ENCODE data around the gene TCF12. TPM values are rescaled to one million over a fixed set of nuclear protein-coding genes. Genes with fewer than 3 reads are reported as not detected.
A peak's percentile ranks its signal among the peaks of the same experiment; 100 is the strongest.

The TCF12 gene
- total RNA-seq, 1 donor from 2014 or later = 138 TPM

DNA sequence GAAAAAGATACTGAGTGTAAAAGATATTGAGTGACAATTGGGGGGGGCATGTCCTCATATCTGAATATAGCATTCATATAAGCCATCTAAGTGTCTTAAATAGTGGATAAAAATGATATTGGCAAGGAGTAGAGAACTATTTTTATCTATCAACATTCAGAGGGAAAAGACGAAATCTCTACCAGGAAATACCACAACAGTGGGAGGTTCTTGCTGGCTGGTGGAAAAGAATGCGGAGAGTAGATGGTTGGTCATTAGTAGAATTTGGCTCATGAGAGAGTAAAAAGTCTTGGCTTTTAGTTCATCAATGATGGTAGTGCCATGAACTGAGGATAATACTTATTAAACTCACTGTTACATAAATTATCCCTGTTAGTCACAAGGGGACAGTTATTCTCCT is 4.8 kb upstream of the TCF12 start:
- TF ChIP-seq, protein P1, sequence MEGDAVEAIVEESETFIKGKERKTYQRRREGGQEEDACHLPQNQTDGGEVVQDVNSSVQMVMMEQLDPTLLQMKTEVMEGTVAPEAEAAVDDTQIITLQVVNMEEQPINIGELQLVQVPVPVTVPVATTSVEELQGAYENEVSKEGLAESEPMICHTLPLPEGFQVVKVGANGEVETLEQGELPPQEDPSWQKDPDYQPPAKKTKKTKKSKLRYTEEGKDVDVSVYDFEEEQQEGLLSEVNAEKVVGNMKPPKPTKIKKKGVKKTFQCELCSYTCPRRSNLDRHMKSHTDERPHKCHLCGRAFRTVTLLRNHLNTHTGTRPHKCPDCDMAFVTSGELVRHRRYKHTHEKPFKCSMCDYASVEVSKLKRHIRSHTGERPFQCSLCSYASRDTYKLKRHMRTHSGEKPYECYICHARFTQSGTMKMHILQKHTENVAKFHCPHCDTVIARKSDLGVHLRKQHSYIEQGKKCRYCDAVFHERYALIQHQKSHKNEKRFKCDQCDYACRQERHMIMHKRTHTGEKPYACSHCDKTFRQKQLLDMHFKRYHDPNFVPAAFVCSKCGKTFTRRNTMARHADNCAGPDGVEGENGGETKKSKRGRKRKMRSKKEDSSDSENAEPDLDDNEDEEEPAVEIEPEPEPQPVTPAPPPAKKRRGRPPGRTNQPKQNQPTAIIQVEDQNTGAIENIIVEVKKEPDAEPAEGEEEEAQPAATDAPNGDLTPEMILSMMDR (IDR thresholded peaks at IDR 0.05) = no peak
- TF ChIP-seq POLR2A (IDR thresholded peaks at IDR 0.05) (no peak), POLR2AphosphoS5 (IDR thresholded peaks at IDR 0.05; ENCODE audit: insufficient read depth in 1 of 2, low read depth in 1 of 2) (no peak)
- Histone ChIP-seq H3K4me3 (no peak overlapping the region), H3K4me1 (peaks cover 19% of the 10 kb centered on the region), H3K9me3 (no peaks in the 10 kb centered on the region), H3K36me3 (no peaks in the 10 kb centered on the region), H3K27ac (no peak overlapping the region), H3K27me3 (no peaks in the 10 kb centered on the region)
- intact Hi-C loops (cut with DNase I) = loop anchor here (10.0 kb wide), 1 partner anchor 221 kb away; no protein-coding TSS in a partner anchor
- no peak for DNase-seq (ENCODE audit: extremely low spot score in 2 of 2)

DNA sequence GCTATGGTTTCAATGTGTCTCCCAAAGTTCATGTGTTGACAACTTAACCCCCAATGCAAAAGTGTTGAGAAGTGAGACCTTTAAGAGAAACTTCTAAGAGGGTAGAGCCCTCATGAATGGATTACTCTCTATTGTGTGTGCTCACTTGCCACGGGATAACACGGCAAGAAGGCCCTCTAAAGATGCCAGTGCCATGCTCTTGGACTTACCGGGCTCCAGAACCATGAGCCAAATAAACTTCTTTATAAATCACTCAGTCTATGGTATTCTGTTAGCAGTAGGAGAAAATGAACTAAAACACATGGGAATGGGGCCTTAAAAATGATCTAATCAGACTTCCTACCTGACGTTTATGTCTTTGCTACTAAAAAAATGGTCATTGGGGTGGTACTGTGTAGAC is 2.6 kb upstream of the TCF12 start:
- Histone ChIP-seq H3K9me3 (no peaks in the 10 kb centered on the region), H3K4me1 (peaks cover 30% of the 10 kb centered on the region), H3K4me3 (no peak overlapping the region), H3K27me3 (no peaks in the 10 kb centered on the region), H3K27ac (no peak overlapping the region), H3K36me3 (no peaks in the 10 kb centered on the region)
- TF ChIP-seq POLR2A (IDR thresholded peaks at IDR 0.05) = no peak
- TF ChIP-seq, protein P1 (IDR thresholded peaks at IDR 0.05) = no peak
- no peak for TF ChIP-seq POLR2AphosphoS5 (IDR thresholded peaks at IDR 0.05; ENCODE audit: insufficient read depth in 1 of 2, low read depth in 1 of 2)
- intact Hi-C loops (cut with DNase I) = loop anchor here (10.0 kb wide), 1 partner anchor 219 kb away; no protein-coding TSS in a partner anchor
- no peak for DNase-seq (ENCODE audit: extremely low spot score in 2 of 2)

DNA sequence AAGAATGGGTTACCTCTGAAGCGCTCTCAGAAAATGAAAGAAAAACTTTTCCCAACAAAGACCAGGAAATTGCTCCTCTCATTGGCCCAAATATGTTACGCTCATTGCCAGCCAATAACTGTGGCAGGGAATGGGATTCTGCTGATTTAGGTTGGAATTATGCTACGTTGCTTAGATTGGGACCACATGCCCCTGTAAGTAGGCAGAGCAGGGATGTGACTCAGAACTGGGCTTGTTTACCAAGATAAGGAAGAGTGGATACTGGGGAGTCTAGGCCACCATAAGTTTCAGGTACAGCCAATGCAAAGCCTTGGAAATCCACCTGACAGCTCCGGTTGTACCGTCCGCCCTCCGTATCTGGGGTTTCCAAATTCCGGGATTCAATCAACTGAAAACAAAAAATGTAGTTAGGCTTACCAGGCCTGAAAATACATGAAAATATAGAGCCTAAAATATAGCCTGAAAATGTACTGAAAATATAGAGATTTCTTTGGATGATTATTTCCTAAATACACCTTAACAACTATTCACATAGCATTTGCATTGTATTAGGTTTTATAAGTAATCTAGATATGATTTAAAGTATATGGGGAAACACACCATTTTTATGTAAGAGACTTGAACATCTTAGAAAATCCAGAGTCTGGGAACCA is 1.5 kb upstream of the TCF12 start:
- TF ChIP-seq POLR2AphosphoS5 (IDR thresholded peaks at IDR 0.05; ENCODE audit: insufficient read depth in 1 of 2, low read depth in 1 of 2) (no peak), POLR2A (IDR thresholded peaks at IDR 0.05) (no peak)
- TF ChIP-seq, protein P1 (IDR thresholded peaks at IDR 0.05) = no peak
- H3K4me3 ChIP-seq = peak overlapping the region; percentile 69 to 80
- H3K4me1 ChIP-seq = peaks cover 39% of the 10 kb centered on the region
- no peak for DNase-seq (ENCODE audit: extremely low spot score in 2 of 2)
- peak overlapping the region; percentile 96 for H3K27ac ChIP-seq
- H3K27me3 ChIP-seq = no peaks in the 10 kb centered on the region
- H3K36me3 ChIP-seq = no peaks in the 10 kb centered on the region
- H3K9me3 ChIP-seq = no peaks in the 10 kb centered on the region
- intact Hi-C loops (cut with DNase I) = loop anchor here (10.0 kb wide), 1 partner anchor 218 kb away; no protein-coding TSS in a partner anchor

DNA sequence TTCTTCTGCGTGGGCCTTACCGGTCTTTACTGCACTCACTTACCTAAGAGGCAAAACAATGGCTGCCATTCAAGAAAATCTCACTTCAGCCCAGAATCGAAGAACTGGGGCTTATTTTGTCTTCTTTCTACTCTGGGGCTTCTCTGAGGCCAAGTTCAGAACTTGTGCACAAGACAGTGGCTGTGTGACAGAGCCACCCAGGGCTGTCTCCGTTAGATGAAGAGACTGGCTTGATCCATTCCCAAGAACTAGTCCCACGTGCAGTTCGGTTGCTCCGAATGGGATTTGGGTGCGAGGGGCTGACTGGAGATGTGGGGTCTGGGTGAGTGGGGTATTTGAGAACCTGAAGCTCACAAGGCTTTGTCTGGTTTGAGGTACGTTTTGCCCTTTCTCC is 795 bp upstream of the TCF12 start:
- H3K4me1 ChIP-seq = peaks cover 46% of the 10 kb centered on the region
- peak overlapping the region; percentile 69 to 80 for H3K4me3 ChIP-seq
- TF ChIP-seq POLR2A (IDR thresholded peaks at IDR 0.05) (no peak), POLR2AphosphoS5 (IDR thresholded peaks at IDR 0.05; ENCODE audit: insufficient read depth in 1 of 2, low read depth in 1 of 2) (no peak)
- TF ChIP-seq, protein P1 (IDR thresholded peaks at IDR 0.05) = no peak
- DNase-seq (ENCODE audit: extremely low spot score in 2 of 2) = no peak
- no peaks in the 10 kb centered on the region for H3K9me3 ChIP-seq
- intact Hi-C loops (cut with DNase I) = loop anchor here (1.0 to 10.0 kb wide), 3 partner anchors 30 to 217 kb away; partner anchors contain the start of gene ZNF280D
- no peaks in the 10 kb centered on the region for H3K36me3 ChIP-seq
- H3K27me3 ChIP-seq = no peaks in the 10 kb centered on the region
- H3K27ac ChIP-seq = peak overlapping the region; percentile 96

DNA sequence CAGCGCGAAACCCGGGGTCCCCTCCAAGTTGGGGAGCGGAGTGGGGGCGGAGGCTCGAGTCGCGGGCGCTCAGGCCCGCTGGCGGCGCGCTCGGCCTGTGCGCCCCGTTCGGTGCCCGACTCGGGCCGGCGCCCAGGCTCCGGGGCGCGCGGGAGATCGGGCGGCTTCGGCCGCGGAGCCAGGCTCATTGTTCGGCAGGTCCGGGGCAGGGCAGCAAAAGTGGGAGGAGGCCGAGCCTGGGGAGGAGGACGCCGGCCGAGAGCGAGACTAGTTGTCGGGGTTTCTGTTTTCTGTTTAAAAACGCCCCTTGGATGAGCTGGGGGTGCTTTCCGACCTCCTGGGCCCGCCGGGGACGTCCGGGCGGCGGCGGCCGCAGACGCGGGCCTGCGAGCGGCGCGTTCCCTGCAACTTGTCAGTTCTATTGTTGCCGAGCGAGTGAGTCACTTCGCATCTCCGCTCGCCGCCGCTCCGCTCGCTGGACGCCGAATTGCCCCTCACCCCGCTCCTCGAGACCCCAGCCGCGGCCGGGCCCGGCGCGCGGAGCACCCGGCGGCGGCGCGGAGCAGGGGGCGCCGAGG is 676 bp downstream of the TCF12 start:
- intact Hi-C loops (cut with DNase I) = loop anchor here (2.0 to 10.0 kb wide), 2 partner anchors 186 to 216 kb away; partner anchors contain the start of gene ZNF280D
- Histone ChIP-seq H3K4me1 (peaks cover 61% of the 10 kb centered on the region), H3K27ac (peak overlapping the region; percentile 96), H3K27me3 (no peaks in the 10 kb centered on the region), H3K36me3 (no peaks in the 10 kb centered on the region), H3K9me3 (no peaks in the 10 kb centered on the region), H3K4me3 (peak overlapping the region; percentile 69 to 80)
- TF ChIP-seq POLR2AphosphoS5 (IDR thresholded peaks at IDR 0.05; ENCODE audit: insufficient read depth in 1 of 2, low read depth in 1 of 2) (no peak), POLR2A (IDR thresholded peaks at IDR 0.05) (no peak)
- TF ChIP-seq, protein P1 (IDR thresholded peaks at IDR 0.05) = no peak
- DNase-seq (ENCODE audit: extremely low spot score in 2 of 2) = no peak
